Cardiac fibroblast (primary cell): ENCODE results near the gene IL11RA.

Source experiments
- DNase-seq, 2 donors: peaks; one replicate each; pipeline versions ENCODE4 v3.0.0 to v3.0.0-alpha.2; 2010; ENCODE audit warnings: low read depth in 2 of 2
- H3K4me3 ChIP-seq, 2 donors: replicated peaks in 1 of 2; 1 replicate in 1 of 2; 2 replicates in 1 of 2; pipeline ENCODE4 v1.5.1; 2011; ENCODE audit warnings: low read depth in 2 of 2, low read length in 2 of 2, mild to moderate bottlenecking in 2 of 2, moderate library complexity in 1 of 2
- CTCF ChIP-seq: IDR thresholded peaks from one replicate; pipeline ENCODE4 v1.5.1; 2011; ENCODE audit warnings: low read depth, mild to moderate bottlenecking, low read length, inconsistent platforms

The IL11RA gene

GRCh38 chr9:34647651-34648050, 4.3 kb upstream of the IL11RA start:
- H3K4me3 ChIP-seq: peak overlapping the region; percentile 61 to 76
- no peak for TF ChIP-seq CTCF
- DNase-seq: no peak

GRCh38 chr9:34648673-34649072, 3.3 kb upstream of the IL11RA start:
- no peak overlapping the region for H3K4me3 ChIP-seq
- no peak for DNase-seq
- no peak for TF ChIP-seq CTCF

- no peak for TF ChIP-seq CTCF
- no peak overlapping the region for H3K4me3 ChIP-seq
These were observed 1.2 kb upstream of the IL11RA start for GRCh38 chr9:34650816-34651215.

GRCh38 chr9:34651321-34651720, 664 bp upstream of the IL11RA start:
- peak; percentile 64 to 71 for DNase-seq
- no peak for TF ChIP-seq CTCF
- H3K4me3 ChIP-seq: peak overlapping the region; percentile 25 to 42

More at GRCh38 chr9:34650816-34651215, 1.2 kb upstream of the IL11RA start:
- peak; percentile 25 to 65 for DNase-seq

- peak in 1 of 2 donors; percentile 31 for DNase-seq
- H3K4me3 ChIP-seq: peak overlapping the region; percentile 25 to 42
- TF ChIP-seq CTCF: no peak
These were observed 616 bp downstream of the IL11RA start for GRCh38 chr9:34652602-34653000.

- H3K4me3 ChIP-seq: no peak overlapping the region
- DNase-seq: peak; percentile 49 to 74
- TF ChIP-seq CTCF: no peak
These were observed 1.4 kb downstream of the IL11RA start for GRCh38 chr9:34653151-34654072.
